IPS DF 19.7 (cell line): ENCODE data around the gene BACE2.
"Not testable (repeated sequence)": the region's sequence is repeated elsewhere in the genome, so short reads cannot be mapped to it uniquely, and the experiment has no call there.

Experiments
- DNase-seq: peaks from one replicate; pipeline ENCODE4 v3.0.0-alpha.2; 2013; ENCODE audit warnings: low read depth, low spot score

BACE2 gene

DNA sequence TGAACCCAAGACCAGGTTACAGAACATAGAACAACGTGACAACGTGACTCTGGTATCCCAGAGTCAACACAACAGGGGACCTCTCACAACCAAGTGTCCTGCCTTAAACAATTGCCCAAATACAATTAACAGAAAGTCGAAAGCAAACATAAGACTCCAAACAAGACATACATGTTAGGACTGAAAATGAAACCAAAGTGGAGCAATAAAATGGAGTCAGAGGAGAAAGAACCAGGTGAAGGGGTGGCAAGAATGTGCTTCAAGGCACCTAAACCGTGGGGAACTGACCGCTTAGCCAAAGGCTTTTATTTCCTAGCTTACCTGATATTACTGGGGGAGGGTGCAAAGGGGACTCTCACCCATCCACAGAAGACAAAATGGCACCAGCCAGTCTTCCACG lies 17.8 kb downstream of the BACE2 start:
- no peak for DNase-seq

- DNase-seq: no peak
Measured at GRCh38 chr21:41186755-41187536, 19.0 kb downstream of the BACE2 start.

- DNase-seq: no peak
Measured at GRCh38 chr21:41187537-41188025, 19.6 kb downstream of the BACE2 start.

DNA sequence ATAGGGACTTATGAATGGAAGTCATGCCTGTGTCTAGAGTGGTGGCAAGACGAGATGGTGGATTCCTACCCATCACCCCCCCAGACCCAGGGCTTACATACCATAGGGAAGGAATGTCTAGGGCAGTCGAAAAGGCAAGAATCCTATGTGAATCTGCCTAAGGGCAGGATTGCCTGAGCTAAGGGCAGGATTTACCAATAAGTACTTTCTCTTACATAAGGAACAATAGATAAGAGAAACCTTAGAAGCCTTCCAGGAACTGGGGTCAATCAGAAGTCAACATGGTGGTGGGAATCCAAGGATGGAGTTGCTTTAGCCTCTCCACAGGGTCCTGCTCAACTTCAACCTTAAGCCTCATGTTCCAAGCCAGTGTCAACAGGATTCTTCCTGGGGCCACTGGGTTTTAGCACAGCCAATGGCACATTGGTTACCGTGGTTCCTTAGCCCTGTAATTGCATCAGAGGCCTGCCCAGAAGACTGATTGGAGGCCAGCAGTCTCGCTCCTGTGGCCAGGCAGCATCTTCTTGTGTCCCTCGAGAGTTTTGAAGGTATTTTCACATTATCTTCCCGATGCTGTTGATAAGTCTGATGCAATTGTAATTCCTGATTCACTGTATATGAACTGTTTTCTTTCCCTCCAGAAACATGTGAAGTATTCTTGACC lies 20.7 kb downstream of the BACE2 start:
- DNase-seq: no peak

DNA sequence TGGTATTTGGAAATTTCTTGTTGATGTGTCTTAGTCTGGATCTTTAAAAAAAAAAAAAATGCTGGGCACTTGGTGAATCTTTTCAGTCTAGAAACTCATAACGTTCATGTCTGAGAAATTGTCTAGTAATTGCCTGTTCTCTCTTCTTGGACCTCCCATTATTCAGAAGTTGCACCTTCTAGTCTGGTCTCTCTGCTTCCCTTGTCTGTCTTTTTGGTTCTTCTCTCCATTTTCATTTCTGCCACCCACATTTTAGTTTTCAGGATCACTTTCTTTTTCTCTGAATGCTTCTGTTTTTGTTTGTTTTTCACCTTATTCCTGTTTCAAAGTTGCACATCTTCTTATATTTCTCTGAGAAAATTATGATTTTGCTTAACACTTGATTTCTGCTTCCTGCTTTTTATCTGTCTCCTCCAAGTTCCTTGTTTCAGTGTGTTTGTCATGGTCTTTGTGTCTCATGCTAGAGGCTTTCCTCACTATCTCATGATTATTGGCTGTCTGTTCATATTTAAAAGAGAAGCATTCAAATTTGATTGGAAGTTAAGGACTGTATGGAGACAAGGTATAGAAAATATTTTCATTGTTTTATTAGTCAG lies 21.3 kb downstream of the BACE2 start:
- DNase-seq: no peak

DNA sequence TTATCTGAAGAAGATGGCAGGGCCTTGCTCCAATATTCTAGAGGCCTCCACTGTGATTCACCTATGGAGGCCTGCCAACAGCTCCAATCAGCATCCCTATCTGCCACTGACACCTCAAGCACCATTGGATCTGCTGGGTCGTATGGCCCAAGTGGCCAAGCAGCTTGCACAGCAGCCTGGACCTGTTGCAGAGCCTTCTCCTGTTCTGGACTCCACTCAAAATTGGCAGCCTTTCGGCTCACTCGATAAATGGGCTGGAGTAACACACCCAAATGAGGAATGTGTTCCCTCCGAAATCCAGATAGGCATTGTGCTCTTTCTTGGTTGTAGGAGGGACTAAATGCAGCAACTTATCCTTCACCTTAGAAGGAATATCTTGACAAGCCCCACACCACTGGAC lies 24.6 kb downstream of the BACE2 start:
- DNase-seq: not testable (repeated sequence)

- DNase-seq: no peak
Measured at GRCh38 chr21:41195311-41195710, 27.4 kb downstream of the BACE2 start.

DNA sequence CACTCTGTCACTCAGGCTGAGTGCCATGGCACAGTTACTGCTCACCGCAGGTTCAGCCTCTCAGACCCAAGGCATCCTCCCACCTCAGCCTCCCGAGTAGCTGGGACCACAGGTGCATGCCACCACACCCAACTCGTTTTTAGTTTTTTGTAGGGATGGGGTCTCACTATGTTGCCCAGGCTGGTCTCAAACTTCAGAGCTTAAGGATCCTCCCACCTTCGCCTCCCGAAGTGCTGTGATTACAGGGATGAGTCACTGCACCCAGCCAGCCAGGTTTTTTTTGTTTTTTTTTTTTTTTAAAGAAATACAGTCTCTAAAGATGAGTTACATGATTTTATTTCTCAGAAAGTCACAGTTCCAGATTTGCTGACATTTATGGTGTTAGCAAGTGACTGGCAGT lies 29.0 kb downstream of the BACE2 start:
- no peak for DNase-seq

DNA sequence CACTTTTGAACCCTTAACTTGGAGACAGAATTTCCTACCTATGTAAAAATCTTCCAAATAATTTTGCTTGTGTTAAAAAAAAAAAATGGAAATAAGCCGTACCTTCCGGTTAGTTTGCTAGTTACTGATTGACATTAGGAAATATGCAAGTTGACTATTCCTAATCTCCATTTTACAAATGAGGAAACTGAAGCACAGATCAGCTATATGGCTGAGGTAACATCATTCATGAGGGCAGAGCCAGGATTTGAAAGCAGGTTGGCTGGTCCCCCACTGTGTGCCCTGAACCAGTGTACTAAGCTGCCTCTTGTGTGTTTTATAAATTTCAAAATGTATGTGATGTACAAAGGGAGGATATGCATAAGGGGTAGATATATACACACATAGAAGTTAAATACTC lies 29.6 kb downstream of the BACE2 start:
- DNase-seq: no peak

DNA sequence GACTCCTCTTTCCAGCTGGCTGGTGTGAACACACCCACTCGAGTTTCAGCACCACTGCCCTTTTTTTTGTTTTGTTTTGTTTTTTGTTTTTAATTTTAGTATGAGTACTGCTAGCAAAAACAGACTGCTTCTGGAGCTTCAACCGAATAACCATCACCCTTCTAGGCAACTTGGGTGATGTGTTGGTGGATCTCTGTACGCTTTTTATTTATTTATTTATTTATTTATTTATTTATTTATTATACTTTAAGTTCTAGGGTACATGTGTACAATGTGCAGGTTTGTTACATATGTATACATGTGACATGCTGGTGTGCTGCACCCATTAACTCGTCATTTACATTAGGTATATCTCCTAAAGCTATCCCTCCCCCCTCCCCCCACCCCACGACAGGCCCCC lies 30.7 kb downstream of the BACE2 start:
- DNase-seq: not testable (repeated sequence)

DNA sequence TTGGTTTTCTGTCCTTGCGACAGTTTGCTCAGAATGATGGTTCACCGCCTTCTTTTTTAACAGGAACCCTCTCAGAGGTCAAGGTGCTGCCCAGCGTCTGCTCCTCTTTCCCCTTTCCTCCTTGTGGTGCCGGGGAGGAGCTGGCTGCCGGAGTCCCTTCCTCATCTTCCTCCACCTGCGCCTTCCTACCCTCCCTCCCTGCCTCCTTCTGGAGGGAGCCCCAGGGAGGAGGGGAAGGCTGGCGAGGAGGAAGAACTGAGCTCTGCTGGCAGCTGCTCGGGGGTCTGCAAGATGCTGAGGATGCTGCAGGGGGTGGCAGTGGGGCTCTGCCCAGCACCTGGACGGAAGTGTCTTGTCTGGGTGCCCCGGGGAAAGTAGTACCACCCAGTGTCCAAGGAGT lies 31.2 kb downstream of the BACE2 start:
- no peak for DNase-seq

DNA sequence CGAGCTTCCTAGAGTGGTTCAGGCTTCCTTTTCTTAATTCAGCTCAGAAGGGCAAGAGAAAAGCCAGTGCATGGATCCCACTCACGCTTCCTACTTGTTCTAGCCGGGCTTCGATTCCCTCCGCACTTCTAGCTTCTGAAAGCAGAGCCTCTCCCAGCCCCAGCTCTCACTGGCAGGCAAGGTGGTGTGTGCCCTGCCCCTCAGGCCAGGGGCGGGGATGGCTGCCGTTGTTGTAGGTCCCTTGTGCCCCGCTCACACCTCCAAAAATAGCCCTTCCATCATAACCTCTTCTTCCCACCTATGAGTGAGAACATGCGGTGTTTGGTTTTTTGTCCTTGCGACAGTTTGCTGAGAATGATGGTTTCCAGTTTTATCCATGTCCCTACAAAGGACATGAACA lies 31.6 kb downstream of the BACE2 start:
- no peak for DNase-seq

DNA sequence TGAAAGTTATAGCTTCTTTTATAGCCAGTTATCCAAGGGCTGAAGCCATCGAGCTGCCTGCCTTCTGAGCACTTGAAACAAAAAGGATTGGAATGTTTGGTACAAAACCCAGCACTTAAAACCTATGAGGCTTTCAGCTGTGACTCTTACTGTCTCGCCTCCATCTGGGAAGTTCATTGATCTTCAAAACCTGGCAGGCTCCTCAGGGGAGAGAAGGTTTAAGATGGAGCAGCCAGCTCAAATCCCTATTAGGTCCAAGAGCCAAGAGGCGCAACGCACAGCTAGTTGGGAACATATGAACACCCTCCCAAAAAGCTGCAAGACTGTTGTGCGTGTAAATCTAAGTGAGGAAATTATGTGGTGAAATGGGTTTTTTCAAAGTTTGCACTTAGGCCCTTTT lies 33.4 kb downstream of the BACE2 start:
- DNase-seq: no peak

DNA sequence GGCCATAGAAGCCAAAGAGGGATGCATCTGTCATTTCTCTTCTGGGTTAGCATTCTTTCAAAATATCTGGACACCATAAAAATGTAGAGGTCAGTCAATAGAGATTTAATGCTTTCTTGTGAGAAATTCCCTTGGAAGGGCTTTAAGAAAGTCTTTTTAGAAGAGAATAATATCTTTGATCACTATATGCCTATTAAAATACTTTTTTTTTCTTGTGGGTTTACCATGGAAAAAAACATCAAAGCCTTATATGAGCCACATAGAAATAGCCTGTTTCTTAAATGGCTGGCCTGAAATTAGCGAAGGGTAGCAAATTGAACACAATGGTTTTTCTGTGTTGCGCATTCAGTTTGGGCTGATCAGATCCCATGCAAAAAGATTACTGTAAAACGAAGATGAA lies 36.8 kb downstream of the BACE2 start:
- no peak for DNase-seq

DNA sequence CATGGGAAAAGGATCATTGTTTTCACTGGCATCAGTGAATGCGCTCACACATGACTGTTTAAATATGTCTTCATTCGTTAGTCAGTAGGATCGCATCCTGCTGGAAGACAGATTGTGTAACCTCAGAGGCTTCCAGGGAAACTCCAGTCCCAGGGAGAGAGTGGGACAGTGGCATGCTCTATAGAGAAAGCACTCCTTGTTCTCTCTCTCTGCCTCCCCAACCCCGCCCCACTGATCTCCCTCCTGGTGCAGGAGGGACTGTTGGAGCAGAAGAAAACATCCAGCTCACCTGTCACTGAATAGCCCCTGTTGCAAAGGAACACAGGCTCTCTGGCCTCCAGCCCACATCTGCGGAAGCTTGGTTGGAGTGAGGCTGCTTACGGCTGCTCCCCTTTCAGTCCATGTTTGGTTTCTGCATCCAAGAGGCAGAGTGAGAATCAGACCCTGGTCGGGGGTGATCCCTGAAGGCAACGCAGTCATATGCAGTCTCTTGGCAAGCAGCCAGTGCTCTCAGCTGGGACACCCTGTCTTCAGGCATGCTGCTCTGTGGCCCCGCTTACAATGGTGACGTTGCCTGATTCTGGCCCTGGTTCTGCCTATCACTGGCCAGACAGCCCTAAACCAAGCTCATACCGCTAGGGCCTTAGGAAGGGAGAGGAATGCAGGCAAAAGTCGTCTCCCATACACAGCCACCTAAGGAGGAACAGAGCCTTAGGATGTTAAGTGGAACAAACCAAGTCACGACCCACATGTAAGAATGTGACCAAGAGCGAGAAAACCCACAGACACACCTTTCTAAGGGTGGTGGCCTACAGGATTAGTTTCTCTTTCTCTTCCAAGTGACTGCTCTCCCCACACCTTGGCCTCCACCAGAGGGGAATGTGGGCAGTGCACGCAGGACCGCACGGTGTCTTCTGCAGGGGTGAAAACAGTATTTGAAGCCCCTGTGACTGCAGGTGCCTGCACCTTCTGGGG lies 39.7 kb downstream of the BACE2 start:
- no peak for DNase-seq

- no peak for DNase-seq
Measured at GRCh38 chr21:41208376-41208763, 40.4 kb downstream of the BACE2 start.

DNA sequence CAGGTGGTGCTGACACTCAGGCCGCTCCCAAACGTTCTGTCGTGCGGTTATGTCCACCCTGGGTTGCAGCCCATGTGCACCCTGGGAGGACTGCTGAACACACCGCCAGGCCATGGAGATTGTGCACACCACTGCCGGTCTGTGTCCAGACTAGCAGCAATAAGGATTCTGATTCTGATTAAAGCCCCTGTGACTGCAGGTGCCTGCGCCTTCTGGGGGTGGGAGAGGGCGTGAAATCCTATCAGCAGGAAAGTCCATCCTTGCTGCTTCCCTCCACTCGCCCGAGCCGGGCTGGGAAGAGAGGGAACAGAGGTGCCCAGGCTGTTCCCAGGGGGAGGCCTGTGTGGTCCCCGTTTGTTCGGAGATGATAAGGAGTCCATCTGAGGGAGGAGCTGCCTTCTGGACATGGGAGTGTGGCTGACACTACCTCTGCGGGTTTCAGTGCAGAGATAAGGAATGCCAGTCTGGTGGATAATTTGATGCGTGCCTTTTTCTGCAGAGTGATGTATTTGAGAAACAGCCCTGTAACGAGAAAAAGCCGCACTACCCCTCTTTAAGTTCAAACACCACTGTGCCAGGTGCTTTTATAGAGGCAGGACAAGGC lies 41.2 kb downstream of the BACE2 start:
- DNase-seq: no peak

DNA sequence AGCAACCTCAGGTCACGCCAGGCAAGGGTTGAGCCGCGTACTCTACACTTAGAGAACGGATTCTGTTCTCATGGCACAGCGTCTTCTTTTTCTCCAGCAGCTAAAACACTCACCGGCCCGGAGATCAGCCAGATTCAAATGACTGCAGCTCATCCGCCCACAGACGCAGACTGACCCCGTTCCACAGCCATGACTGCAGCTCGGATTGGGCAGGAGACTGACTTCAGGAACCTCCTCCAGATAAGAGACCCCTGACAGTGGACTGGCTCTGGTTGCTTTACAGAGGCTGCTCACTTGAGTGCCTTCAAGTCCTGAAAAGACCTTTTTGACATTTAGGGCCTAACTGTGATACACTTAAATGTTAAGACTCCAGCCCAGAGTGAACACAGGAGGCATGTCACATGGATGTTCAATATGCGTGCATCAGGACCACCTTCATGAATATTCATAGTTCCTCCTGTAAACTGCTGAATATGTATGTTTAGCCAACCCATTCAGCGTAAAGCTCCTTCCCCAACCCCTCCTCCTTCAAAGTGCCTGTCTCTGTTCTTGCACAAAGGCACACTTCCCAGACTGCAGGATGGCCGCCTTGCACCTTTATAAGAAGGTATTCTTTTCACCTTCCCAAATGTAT lies 42.6 kb downstream of the BACE2 start:
- no peak for DNase-seq

DNA sequence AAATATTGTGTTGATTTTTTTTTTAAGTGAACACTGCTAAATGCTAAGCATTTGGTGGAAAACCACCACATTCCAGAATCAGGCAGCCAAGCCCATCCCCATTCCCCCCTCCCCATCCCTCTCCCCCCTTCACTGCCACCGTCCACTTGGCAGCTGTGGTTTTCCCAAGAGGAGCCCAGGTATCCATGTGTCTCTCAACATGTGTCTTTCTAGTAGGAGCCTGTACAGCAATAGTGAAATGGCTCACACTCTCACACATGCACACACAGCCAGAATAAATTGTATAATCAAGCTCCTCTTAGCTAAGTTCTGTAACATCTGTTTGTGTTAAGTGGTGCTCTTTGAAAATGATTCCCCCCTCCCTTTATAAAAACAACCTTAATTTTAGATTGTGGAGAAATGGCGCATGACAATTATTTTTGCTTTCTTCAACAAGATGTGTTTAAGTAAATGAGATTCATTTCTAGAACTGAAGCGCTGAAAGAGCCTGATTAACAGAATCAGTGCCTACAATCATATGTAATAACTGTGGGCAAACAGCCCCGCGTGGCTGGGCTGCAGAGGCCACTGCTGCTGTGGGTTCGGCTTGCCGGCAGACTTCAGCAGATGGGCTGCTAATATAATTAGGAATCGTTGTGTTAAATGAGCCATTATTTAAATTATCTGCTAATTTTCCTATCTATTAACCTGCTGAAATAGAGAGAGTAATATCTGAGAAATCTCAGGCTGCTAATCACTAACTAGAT lies 43.3 kb downstream of the BACE2 start:
- DNase-seq: no peak

- no peak for DNase-seq
Measured at GRCh38 chr21:41213021-41213420, 45.1 kb downstream of the BACE2 start.
